Activated CD8-positive, alpha-beta memory T cell treated with anti-CD3 and anti-CD28 coated beads, Interleukin-2, amount 50 U/mL, for 1 hour (primary cell): ENCODE results near the gene LMNB1.
A peak's percentile ranks its signal among the peaks of the same experiment; 100 is the strongest.
"Not testable (repeated sequence)": the region's sequence is repeated elsewhere in the genome, so short reads cannot be mapped to it uniquely, and the experiment has no call there.

ENCODE experiments used
- DNase-seq: peaks from one replicate; pipeline ENCODE4 v3.0.0-alpha.2; 2020; ENCODE audit errors: extremely low read depth

The LMNB1 gene

GRCh38 chr5:126776499-126777256 lies at the start of gene LMNB1:
TSS of gene LMNB1 (plus strand) at chr5:126777136. CDS start at chr5:126777509, 373 bp downstream.
- peak; percentile 73 for DNase-seq

- DNase-seq = no peak
Measured at GRCh38 chr5:126732716-126733115, 44.2 kb upstream of the LMNB1 start.

- DNase-seq = not testable (repeated sequence)
Measured at GRCh38 chr5:126734573-126734972, 42.4 kb upstream of the LMNB1 start.

- DNase-seq = no peak
Measured at GRCh38 chr5:126736141-126736540, 40.8 kb upstream of the LMNB1 start.

GRCh38 chr5:126741361-126741760 lies 35.6 kb upstream of the LMNB1 start:
- no peak for DNase-seq

GRCh38 chr5:126742425-126742824 lies 34.5 kb upstream of the LMNB1 start:
- no peak for DNase-seq

GRCh38 chr5:126744836-126745235 lies 32.1 kb upstream of the LMNB1 start:
- no peak for DNase-seq

- DNase-seq = no peak
Measured at GRCh38 chr5:126745259-126745992, 31.5 kb upstream of the LMNB1 start.

GRCh38 chr5:126746290-126746689 lies 30.6 kb upstream of the LMNB1 start:
- DNase-seq = no peak

- DNase-seq = no peak
Measured at GRCh38 chr5:126752081-126752785, 24.7 kb upstream of the LMNB1 start.

GRCh38 chr5:126753227-126753626 lies 23.7 kb upstream of the LMNB1 start:
- DNase-seq = no peak

- DNase-seq = no peak
Measured at GRCh38 chr5:126754609-126755008, 22.3 kb upstream of the LMNB1 start.

GRCh38 chr5:126755593-126755992 lies 21.3 kb upstream of the LMNB1 start:
- no peak for DNase-seq

GRCh38 chr5:126757713-126758357 lies 19.1 kb upstream of the LMNB1 start:
- DNase-seq = no peak

GRCh38 chr5:126763371-126763770 lies 13.6 kb upstream of the LMNB1 start:
- no peak for DNase-seq

- no peak for DNase-seq
Measured at GRCh38 chr5:126769703-126770102, 7.2 kb upstream of the LMNB1 start.

- DNase-seq = not testable (repeated sequence)
Measured at GRCh38 chr5:126773536-126773935, 3.4 kb upstream of the LMNB1 start.

- not testable (repeated sequence) for DNase-seq
Measured at GRCh38 chr5:126774595-126774994, 2.3 kb upstream of the LMNB1 start.

GRCh38 chr5:126777257-126777974 lies 480 bp downstream of the LMNB1 start:
- no peak for DNase-seq

- peak; percentile 79 for DNase-seq
Measured at GRCh38 chr5:126777975-126778674, 1.2 kb downstream of the LMNB1 start.
